Keratinocyte (primary cell): ENCODE data around the gene ANKDD1A. TPM values are rescaled to one million over a fixed set of nuclear protein-coding genes. Genes with fewer than 3 reads are reported as not detected.

Experiments
- DNase-seq: peaks from one replicate; pipeline ENCODE4 v3.0.0-alpha.2; 2011; ENCODE audit warnings: low read depth, missing footprints, low spot score
- FAIRE-seq: peaks from 2 replicates; lab custom pipeline; 2011; peaks lifted over from hg19 to GRCh38; lab: Jason Lieb, UNC
- H2AFZ ChIP-seq: 2 replicates; pipeline ENCODE4 v1.6.0; 2012; ENCODE audit warnings: low read length, control low read depth, inconsistent platforms; ENCODE audit not compliant: control insufficient read depth
- H3K27ac ChIP-seq: 2 replicates; pipeline ENCODE4 v1.5.1; 2011; ENCODE audit warnings: low read length; ENCODE audit not compliant: control insufficient read depth, insufficient read depth
- H3K27me3 ChIP-seq: 3 replicates; pipeline ENCODE4 v1.6.0; 2011; ENCODE audit warnings: low read length; ENCODE audit not compliant: control insufficient read depth, insufficient read depth; ENCODE audit errors: extremely low read depth
- H3K36me3 ChIP-seq, 2 experiments: 2 replicates in 1 of 2; 3 replicates in 1 of 2; pipeline ENCODE4 v1.5.1; 2011; ENCODE audit warnings: low read length in 2 of 2, mild to moderate bottlenecking in 1 of 2; ENCODE audit not compliant: control insufficient read depth in 2 of 2, insufficient read depth in 2 of 2; ENCODE audit errors: extremely low read depth in 1 of 2
- H3K4me1 ChIP-seq: 3 replicates; pipeline ENCODE4 v1.5.1; 2011; ENCODE audit warnings: low read length; ENCODE audit not compliant: control insufficient read depth, insufficient read depth; ENCODE audit errors: extremely low read depth
- H3K4me2 ChIP-seq: 3 replicates; pipeline ENCODE4 v1.6.0; 2011; ENCODE audit warnings: low read depth, low read length; ENCODE audit not compliant: control insufficient read depth, insufficient read depth; ENCODE audit errors: extremely low read depth
- H3K4me3 ChIP-seq, 3 experiments: fragments of 200-600 bp in 1 of 3; sonication (generic) in 1 of 3; 2 replicates in 2 of 3; 3 replicates in 1 of 3; pipeline ENCODE4 v1.5.1; 2011 to 2016; ENCODE audit warnings: low read length in 3 of 3, mild to moderate bottlenecking in 3 of 3, control low read depth in 2 of 3, inconsistent platforms in 1 of 3, low read depth in 1 of 3, mixed read lengths in 1 of 3, mixed run types in 1 of 3, moderate library complexity in 1 of 3; ENCODE audit not compliant: control insufficient read depth in 2 of 3, insufficient read depth in 2 of 3; ENCODE audit errors: extremely low read depth in 1 of 3
- H3K79me2 ChIP-seq: 2 replicates; pipeline ENCODE4 v1.6.0; 2012; ENCODE audit warnings: low read length; ENCODE audit not compliant: control insufficient read depth, insufficient read depth
- H3K9ac ChIP-seq: 3 replicates; pipeline ENCODE4 v1.6.0; 2011; ENCODE audit warnings: low read length; ENCODE audit not compliant: control insufficient read depth, insufficient read depth; ENCODE audit errors: extremely low read depth
- H3K9me1 ChIP-seq: 3 replicates; pipeline ENCODE4 v1.6.0; 2011; ENCODE audit warnings: low read length; ENCODE audit not compliant: control insufficient read depth, insufficient read depth; ENCODE audit errors: extremely low read depth
- H3K9me3 ChIP-seq: 2 replicates; pipeline ENCODE4 v1.5.1; 2012; ENCODE audit warnings: low read depth, low read length; ENCODE audit not compliant: control insufficient read depth
- H4K20me1 ChIP-seq: 3 replicates; pipeline ENCODE4 v1.6.0; 2011; ENCODE audit warnings: low read length; ENCODE audit not compliant: control insufficient read depth, insufficient read depth; ENCODE audit errors: extremely low read depth
- CTCF ChIP-seq, 3 experiments: IDR thresholded peaks in 1 of 3; conservative IDR thresholded peaks in 1 of 3; optimal IDR thresholded peaks in 1 of 3; 2 replicates in 2 of 3; 3 replicates in 1 of 3; pipeline versions ENCODE3 to v1.5.1; 2011; ENCODE audit warnings: low read length in 3 of 3, mild to moderate bottlenecking in 3 of 3, moderate library complexity in 2 of 3, control low read depth in 1 of 3, inconsistent platforms in 1 of 3; ENCODE audit not compliant: insufficient read depth in 2 of 3; ENCODE audit errors: extremely low read depth in 1 of 3
- EZH2 ChIP-seq: IDR thresholded peaks from one replicate; pipeline ENCODE4 v1.6.1; 2012; ENCODE audit warnings: inconsistent platforms, mild to moderate bottlenecking, low read length, moderate library complexity
- dilution Hi-C: fragments of 300-500 bp; cut with MboI; formaldehyde crosslinking; loops from one replicate; pipeline ENCODE4 v1.7.0; 2020; ENCODE audit warnings: low sequenced_read_pairs; ENCODE audit not compliant: extremely low pct_ligation_motif_present
- polyA plus RNA-seq, 5 experiments: library from polyadenylated mRNA; depleted of rRNA in 3 of 5; stranded (reverse) in 3 of 5; stranded (forward) in 1 of 5; unstranded in 1 of 5; fragments of >200 nt; gene quantifications; 1 replicate in 1 of 5; 2 replicates in 3 of 5; 3 replicates in 1 of 5; pipeline versions ENCODE4 v1.2.1 to v1.2.3, GENCODE V29; 2011 to 2012; ENCODE audit warnings: missing spikeins in 2 of 5, low read depth in 1 of 5, low replicate concordance in 1 of 5

The ANKDD1A gene
- polyA plus RNA-seq, 1 donor (not counting 4 experiments of a cell fraction or from before 2014, with no cell fraction given): 1.1 TPM

GRCh38 chr15:64991536-64992135, 79.9 kb downstream of the ANKDD1A start:
- no peak overlapping the region for H3K4me2 ChIP-seq
- dilution Hi-C loops: no loop called here
- H3K4me1 ChIP-seq: peaks cover 17% of the 10 kb centered on the region
- DNase-seq: no peak
- no peak for FAIRE-seq
- TF ChIP-seq EZH2: no peak
- TF ChIP-seq CTCF (optimal IDR thresholded peaks at IDR 0.05 in 1 of 3, IDR thresholded peaks at IDR 0.05 in 1 of 3, conservative IDR thresholded peaks at IDR 0.05 in 1 of 3; ENCODE audit: extremely low read depth in 1 of 3, insufficient read depth in 2 of 3, low read length in 3 of 3): no peak
- H3K27ac ChIP-seq: no peak overlapping the region
- H3K27me3 ChIP-seq: no peaks in the 10 kb centered on the region
- H3K9ac ChIP-seq: no peak overlapping the region
- H3K9me3 ChIP-seq: no peaks in the 10 kb centered on the region
- no peak overlapping the region for H2AFZ ChIP-seq
- H4K20me1 ChIP-seq: no peaks in the 10 kb centered on the region
- no peaks in the 10 kb centered on the region for H3K36me3 ChIP-seq
- H3K9me1 ChIP-seq: no peaks in the 10 kb centered on the region
- peaks cover 20% of the 10 kb centered on the region for H3K79me2 ChIP-seq
- no peak overlapping the region for H3K4me3 ChIP-seq

- TF ChIP-seq CTCF (optimal IDR thresholded peaks at IDR 0.05 in 1 of 3, IDR thresholded peaks at IDR 0.05 in 1 of 3, conservative IDR thresholded peaks at IDR 0.05 in 1 of 3; ENCODE audit: extremely low read depth in 1 of 3, insufficient read depth in 2 of 3, low read length in 3 of 3) (no peak), EZH2 (no peak)
- dilution Hi-C loops: no loop called here
- H3K4me1 ChIP-seq: peaks cover 7% of the 10 kb centered on the region
- no peak overlapping the region for H3K4me2 ChIP-seq
- H3K27ac ChIP-seq: no peak overlapping the region
- no peaks in the 10 kb centered on the region for H3K9me3 ChIP-seq
- no peak for FAIRE-seq
- peaks cover 10% of the 10 kb centered on the region for H3K79me2 ChIP-seq
- no peak overlapping the region for H3K9ac ChIP-seq
- H3K4me3 ChIP-seq: no peak overlapping the region
- no peaks in the 10 kb centered on the region for H3K36me3 ChIP-seq
- no peaks in the 10 kb centered on the region for H4K20me1 ChIP-seq
- H2AFZ ChIP-seq: no peak overlapping the region
- H3K9me1 ChIP-seq: no peaks in the 10 kb centered on the region
- no peak for DNase-seq
- no peaks in the 10 kb centered on the region for H3K27me3 ChIP-seq
Measured at GRCh38 chr15:64993290-64993689, 81.6 kb downstream of the ANKDD1A start.
